NCI-H2107 (cell line): ENCODE results near the gene CPA1.

Experiments used
- DNase-seq: peaks from one replicate; lab custom pipeline; 2025; lab: John Stamatoyannopoulos, UW

Gene CPA1

GRCh38 chr7:130379921-130380860, at the start of gene CPA1:
Gene CPA1 (plus strand): TSS chr7:130380494. CDS start chr7:130380521, 27 bp downstream.
- DNase-seq = no peak

GRCh38 chr7:130332259-130333053, 47.8 kb upstream of the CPA1 start:
- DNase-seq = no peak

- DNase-seq = no peak
Observed at GRCh38 chr7:130333832-130334231, 46.5 kb upstream of the CPA1 start.

- DNase-seq = no peak
Observed at GRCh38 chr7:130334274-130334673, 46.0 kb upstream of the CPA1 start.

GRCh38 chr7:130337410-130337971, 42.8 kb upstream of the CPA1 start:
- DNase-seq = no peak

GRCh38 chr7:130338233-130338632, 42.1 kb upstream of the CPA1 start:
- DNase-seq = no peak

GRCh38 chr7:130341882-130342281, 38.4 kb upstream of the CPA1 start:
- DNase-seq = no peak

GRCh38 chr7:130342701-130343380, 37.5 kb upstream of the CPA1 start:
- no peak for DNase-seq

- DNase-seq = no peak
Observed at GRCh38 chr7:130344271-130344866, 35.9 kb upstream of the CPA1 start, which contains the start of gene CPA5. Gene CPA5 (plus strand): TSS chr7:130344816. CDS start chr7:130346486, 1,670 bp downstream.

GRCh38 chr7:130345136-130345535, 35.2 kb upstream of the CPA1 start:
- no peak for DNase-seq

GRCh38 chr7:130345725-130346124, 34.6 kb upstream of the CPA1 start:
- no peak for DNase-seq

GRCh38 chr7:130346177-130346905, 34.0 kb upstream of the CPA1 start:
- no peak for DNase-seq

GRCh38 chr7:130346941-130347340, 33.4 kb upstream of the CPA1 start:
- no peak for DNase-seq

- no peak for DNase-seq
Observed at GRCh38 chr7:130349911-130350782, 30.1 kb upstream of the CPA1 start.

GRCh38 chr7:130350945-130351790, 29.1 kb upstream of the CPA1 start:
- DNase-seq = no peak

GRCh38 chr7:130351791-130352090, 28.6 kb upstream of the CPA1 start:
- no peak for DNase-seq

GRCh38 chr7:130352194-130353074, 27.9 kb upstream of the CPA1 start:
- DNase-seq = peak; percentile 64

- no peak for DNase-seq
Observed at GRCh38 chr7:130353196-130353595, 27.1 kb upstream of the CPA1 start.
